ENCODE data around the gene CLTB. TPM values are rescaled to one million over a fixed set of nuclear protein-coding genes. Genes with fewer than 3 reads are reported as not detected.

CLTB gene
- polyA plus RNA-seq, 2 of the 4 experiments (the other 2 are of a cell fraction), result 42.2 to 47.4 TPM

DNA sequence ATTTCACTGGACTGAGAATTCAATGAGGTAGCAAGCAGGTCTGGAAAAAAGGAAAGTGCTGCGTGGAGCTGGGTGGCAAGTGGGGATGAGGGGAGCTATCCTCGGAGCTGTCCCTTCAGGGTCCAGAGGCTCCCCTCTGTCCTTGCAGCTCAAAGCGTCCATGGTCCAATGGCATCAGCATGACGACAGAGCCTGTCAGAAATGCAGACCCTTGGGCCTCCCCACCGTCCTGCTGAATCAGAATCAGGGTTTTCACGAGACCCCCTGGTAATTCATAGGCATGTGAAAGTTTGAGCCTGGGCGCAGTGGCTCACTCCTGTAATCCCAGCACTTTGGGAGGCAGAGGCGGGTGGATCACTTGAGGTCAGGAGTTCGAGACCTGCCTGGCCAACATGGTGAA, 22.2 kb downstream of the CLTB start:
- ChIA-PET CTCF (interaction anchor here (1.2 to 1.7 kb wide), 3 partner anchors 10 to 24 kb away, joined by 3 to 5 read pairs (median 4); partner anchors contain the start of gene CLTB), POLR2A (no interaction called here)
- no peaks in the 10 kb centered on the region for H3K9me3 ChIP-seq
- no peak overlapping the region for H3K4me2 ChIP-seq
- peaks cover 4% of the 10 kb centered on the region; the same call in 2 of the 3 replicates for H3K4me1 ChIP-seq
- DNase-seq (ENCODE audit: low read depth in 1 of 2, low spot score in 1 of 2), result no peak
- WGBS (ENCODE audit: missing lambda C conversion rate), result 90% methylated on average over 9 of the region's 9 CpGs
- FAIRE-seq, result no peak
- H3K4me3 ChIP-seq, result no peak overlapping the region
- H3K27ac ChIP-seq, result no peak overlapping the region
- no peak for ATAC-seq
- TF ChIP-seq, protein P1, sequence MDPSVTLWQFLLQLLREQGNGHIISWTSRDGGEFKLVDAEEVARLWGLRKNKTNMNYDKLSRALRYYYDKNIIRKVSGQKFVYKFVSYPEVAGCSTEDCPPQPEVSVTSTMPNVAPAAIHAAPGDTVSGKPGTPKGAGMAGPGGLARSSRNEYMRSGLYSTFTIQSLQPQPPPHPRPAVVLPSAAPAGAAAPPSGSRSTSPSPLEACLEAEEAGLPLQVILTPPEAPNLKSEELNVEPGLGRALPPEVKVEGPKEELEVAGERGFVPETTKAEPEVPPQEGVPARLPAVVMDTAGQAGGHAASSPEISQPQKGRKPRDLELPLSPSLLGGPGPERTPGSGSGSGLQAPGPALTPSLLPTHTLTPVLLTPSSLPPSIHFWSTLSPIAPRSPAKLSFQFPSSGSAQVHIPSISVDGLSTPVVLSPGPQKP (IDR thresholded peaks at IDR 0.05; ENCODE audit: low read depth, low read length), result no peak
- TF ChIP-seq ESRRA (IDR thresholded peaks at IDR 0.05; ENCODE audit: borderline replicate concordance, low read length), result no peak
- no peak for TF ChIP-seq HOXB13 (CRISPR knock-in tag; IDR thresholded peaks at IDR 0.05; ENCODE audit: low read depth)
- TF ChIP-seq SMC3 (IDR thresholded peaks at IDR 0.05), result no peak
- TF ChIP-seq BHLHE40 (IDR thresholded peaks at IDR 0.05; ENCODE audit: low read depth, low read length), result no peak
- no peak for TF ChIP-seq RFX5 (IDR thresholded peaks at IDR 0.05)
- no peak for TF ChIP-seq TP53 (CRISPR knock-in tag; IDR thresholded peaks at IDR 0.05)
- TF ChIP-seq, protein P2, sequence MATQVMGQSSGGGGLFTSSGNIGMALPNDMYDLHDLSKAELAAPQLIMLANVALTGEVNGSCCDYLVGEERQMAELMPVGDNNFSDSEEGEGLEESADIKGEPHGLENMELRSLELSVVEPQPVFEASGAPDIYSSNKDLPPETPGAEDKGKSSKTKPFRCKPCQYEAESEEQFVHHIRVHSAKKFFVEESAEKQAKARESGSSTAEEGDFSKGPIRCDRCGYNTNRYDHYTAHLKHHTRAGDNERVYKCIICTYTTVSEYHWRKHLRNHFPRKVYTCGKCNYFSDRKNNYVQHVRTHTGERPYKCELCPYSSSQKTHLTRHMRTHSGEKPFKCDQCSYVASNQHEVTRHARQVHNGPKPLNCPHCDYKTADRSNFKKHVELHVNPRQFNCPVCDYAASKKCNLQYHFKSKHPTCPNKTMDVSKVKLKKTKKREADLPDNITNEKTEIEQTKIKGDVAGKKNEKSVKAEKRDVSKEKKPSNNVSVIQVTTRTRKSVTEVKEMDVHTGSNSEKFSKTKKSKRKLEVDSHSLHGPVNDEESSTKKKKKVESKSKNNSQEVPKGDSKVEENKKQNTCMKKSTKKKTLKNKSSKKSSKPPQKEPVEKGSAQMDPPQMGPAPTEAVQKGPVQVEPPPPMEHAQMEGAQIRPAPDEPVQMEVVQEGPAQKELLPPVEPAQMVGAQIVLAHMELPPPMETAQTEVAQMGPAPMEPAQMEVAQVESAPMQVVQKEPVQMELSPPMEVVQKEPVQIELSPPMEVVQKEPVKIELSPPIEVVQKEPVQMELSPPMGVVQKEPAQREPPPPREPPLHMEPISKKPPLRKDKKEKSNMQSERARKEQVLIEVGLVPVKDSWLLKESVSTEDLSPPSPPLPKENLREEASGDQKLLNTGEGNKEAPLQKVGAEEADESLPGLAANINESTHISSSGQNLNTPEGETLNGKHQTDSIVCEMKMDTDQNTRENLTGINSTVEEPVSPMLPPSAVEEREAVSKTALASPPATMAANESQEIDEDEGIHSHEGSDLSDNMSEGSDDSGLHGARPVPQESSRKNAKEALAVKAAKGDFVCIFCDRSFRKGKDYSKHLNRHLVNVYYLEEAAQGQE (IDR thresholded peaks at IDR 0.05), result no peak
- TF ChIP-seq CHD4 (IDR thresholded peaks at IDR 0.05; ENCODE audit: borderline replicate concordance), result no peak
- TF ChIP-seq PHF8 (IDR thresholded peaks at IDR 0.05; ENCODE audit: borderline replicate concordance, low read depth), result no peak
- no peak for TF ChIP-seq RARB (CRISPR knock-in tag; IDR thresholded peaks at IDR 0.05)
- TF ChIP-seq NPAS2 (CRISPR knock-in tag; IDR thresholded peaks at IDR 0.05; ENCODE audit: borderline replicate concordance), result no peak
- TF ChIP-seq, protein P3, sequence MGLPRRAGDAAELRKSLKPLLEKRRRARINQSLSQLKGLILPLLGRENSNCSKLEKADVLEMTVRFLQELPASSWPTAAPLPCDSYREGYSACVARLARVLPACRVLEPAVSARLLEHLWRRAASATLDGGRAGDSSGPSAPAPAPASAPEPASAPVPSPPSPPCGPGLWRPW (IDR thresholded peaks at IDR 0.05), result no peak
- no peak for TF ChIP-seq CEBPB (IDR thresholded peaks at IDR 0.05)
- TF ChIP-seq RNF2 (IDR thresholded peaks at IDR 0.05; ENCODE audit: borderline replicate concordance, low read depth), result no peak
- TF ChIP-seq, protein P4, sequence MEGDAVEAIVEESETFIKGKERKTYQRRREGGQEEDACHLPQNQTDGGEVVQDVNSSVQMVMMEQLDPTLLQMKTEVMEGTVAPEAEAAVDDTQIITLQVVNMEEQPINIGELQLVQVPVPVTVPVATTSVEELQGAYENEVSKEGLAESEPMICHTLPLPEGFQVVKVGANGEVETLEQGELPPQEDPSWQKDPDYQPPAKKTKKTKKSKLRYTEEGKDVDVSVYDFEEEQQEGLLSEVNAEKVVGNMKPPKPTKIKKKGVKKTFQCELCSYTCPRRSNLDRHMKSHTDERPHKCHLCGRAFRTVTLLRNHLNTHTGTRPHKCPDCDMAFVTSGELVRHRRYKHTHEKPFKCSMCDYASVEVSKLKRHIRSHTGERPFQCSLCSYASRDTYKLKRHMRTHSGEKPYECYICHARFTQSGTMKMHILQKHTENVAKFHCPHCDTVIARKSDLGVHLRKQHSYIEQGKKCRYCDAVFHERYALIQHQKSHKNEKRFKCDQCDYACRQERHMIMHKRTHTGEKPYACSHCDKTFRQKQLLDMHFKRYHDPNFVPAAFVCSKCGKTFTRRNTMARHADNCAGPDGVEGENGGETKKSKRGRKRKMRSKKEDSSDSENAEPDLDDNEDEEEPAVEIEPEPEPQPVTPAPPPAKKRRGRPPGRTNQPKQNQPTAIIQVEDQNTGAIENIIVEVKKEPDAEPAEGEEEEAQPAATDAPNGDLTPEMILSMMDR (IDR thresholded peaks at IDR 0.05), result no peak
- TF ChIP-seq, protein P5, sequence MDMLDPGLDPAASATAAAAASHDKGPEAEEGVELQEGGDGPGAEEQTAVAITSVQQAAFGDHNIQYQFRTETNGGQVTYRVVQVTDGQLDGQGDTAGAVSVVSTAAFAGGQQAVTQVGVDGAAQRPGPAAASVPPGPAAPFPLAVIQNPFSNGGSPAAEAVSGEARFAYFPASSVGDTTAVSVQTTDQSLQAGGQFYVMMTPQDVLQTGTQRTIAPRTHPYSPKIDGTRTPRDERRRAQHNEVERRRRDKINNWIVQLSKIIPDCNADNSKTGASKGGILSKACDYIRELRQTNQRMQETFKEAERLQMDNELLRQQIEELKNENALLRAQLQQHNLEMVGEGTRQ (IDR thresholded peaks at IDR 0.05), result no peak
- no peak for TF ChIP-seq NR3C1 (IDR thresholded peaks at IDR 0.05)
- no peak for TF ChIP-seq KDM1A (IDR thresholded peaks at IDR 0.05; ENCODE audit: low read depth)
- no peak for TF ChIP-seq HEYL (CRISPR knock-in tag; IDR thresholded peaks at IDR 0.05)

Measured in A549 (cell line).